ENCODE data around the gene ABCA10.
A peak's percentile ranks its signal among the peaks of the same experiment; 100 is the strongest.

GRCh38 chr17:69246726-69247375 is 18.2 kb upstream of the ABCA10 start:
- TF ChIP-seq ZNF274 (IDR thresholded peaks at IDR 0.05; ENCODE audit: borderline replicate concordance, extremely low read depth, low read length) (no peak), YY1 (IDR thresholded peaks at IDR 0.05; ENCODE audit: low read depth, low read length) (no peak), POLR2A (IDR thresholded peaks at IDR 0.05; ENCODE audit: control extremely low read depth in 1 of 2, low read depth in 2 of 2, low read length in 2 of 2) (no peak), CTCF (IDR thresholded peaks at IDR 0.05; ENCODE audit: control extremely low read depth in 1 of 3, insufficient read depth in 1 of 3, low read depth in 1 of 3, low read length in 3 of 3) (peak in 2 of 3 experiments; percentile 34 to 51; a peak in 2 of 4 replicates), EP300 (IDR thresholded peaks at IDR 0.05; ENCODE audit: borderline replicate concordance in 1 of 2, low read depth in 2 of 2, low read length in 2 of 2) (no peak), USF2 (IDR thresholded peaks at IDR 0.05; ENCODE audit: low read length) (no peak), SIN3A (conservative IDR thresholded peaks at IDR 0.05 in 1 of 2, IDR thresholded peaks at IDR 0.05 in 1 of 2; ENCODE audit: low read depth in 1 of 2, low read length in 2 of 2) (no peak), POLR2AphosphoS5 (IDR thresholded peaks at IDR 0.05; ENCODE audit: low read depth, low read length) (no peak), TEAD4 (IDR thresholded peaks at IDR 0.05; ENCODE audit: low read depth, low read length) (no peak), NRF1 (IDR thresholded peaks at IDR 0.05; ENCODE audit: low read depth, low read length) (no peak)
